Stomach (tissue), 4 donors: Measurements from ENCODE around the gene POT1.

ENCODE experiments used
- EP300 ChIP-seq: sonication (generic); formaldehyde crosslinking; IDR thresholded peaks from one replicate; pipeline ENCODE4 v1.6.1; 2017; ENCODE audit warnings: antibody characterized with exemption
- POLR2A ChIP-seq, 4 donors: fragments of 450-650 bp; IDR thresholded peaks; one replicate each; pipeline ENCODE4 v1.6.1; 2016; ENCODE audit warnings: antibody characterized with exemption in 4 of 4, control low read depth in 2 of 4, mild to moderate bottlenecking in 1 of 4, moderate library complexity in 1 of 4
- POLR2AphosphoS5 ChIP-seq, 3 donors: sonication (generic); formaldehyde crosslinking; IDR thresholded peaks; one replicate each; pipeline ENCODE4 v1.6.1; 2016; ENCODE audit warnings: antibody characterized with exemption in 3 of 3
- TF ChIP-seq, protein P1 (sequence below), 7 experiments: fragments of 450-650 bp in 4 of 7; fragments of 200-600 bp in 3 of 7; sonication (generic) in 3 of 7; IDR thresholded peaks; one replicate each; pipeline ENCODE4 v1.5.1; 2016 to 2019; ENCODE audit warnings: antibody characterized with exemption in 7 of 7, control low read depth in 2 of 7, mild to moderate bottlenecking in 1 of 7

DNA sequence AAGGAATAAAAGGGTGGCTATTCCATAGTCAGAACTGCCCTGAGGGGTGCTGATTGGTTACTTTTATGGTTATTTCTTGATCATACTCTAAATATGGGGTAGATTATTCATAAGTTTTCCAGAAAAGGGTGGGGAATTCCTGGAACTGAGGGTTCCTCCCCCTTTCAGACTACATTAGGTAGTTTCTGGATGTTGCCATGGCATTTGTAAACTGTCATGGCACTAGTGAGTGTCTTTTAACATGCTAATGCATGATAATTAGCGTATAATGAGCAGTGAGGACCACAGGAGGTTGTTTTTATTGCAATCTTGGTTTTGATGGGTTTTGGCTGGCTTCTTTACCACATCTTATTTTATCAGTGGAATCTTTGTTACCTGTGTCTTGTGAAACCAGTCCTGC lies 26.5 kb upstream of the POT1 start:
- TF ChIP-seq, protein P1, sequence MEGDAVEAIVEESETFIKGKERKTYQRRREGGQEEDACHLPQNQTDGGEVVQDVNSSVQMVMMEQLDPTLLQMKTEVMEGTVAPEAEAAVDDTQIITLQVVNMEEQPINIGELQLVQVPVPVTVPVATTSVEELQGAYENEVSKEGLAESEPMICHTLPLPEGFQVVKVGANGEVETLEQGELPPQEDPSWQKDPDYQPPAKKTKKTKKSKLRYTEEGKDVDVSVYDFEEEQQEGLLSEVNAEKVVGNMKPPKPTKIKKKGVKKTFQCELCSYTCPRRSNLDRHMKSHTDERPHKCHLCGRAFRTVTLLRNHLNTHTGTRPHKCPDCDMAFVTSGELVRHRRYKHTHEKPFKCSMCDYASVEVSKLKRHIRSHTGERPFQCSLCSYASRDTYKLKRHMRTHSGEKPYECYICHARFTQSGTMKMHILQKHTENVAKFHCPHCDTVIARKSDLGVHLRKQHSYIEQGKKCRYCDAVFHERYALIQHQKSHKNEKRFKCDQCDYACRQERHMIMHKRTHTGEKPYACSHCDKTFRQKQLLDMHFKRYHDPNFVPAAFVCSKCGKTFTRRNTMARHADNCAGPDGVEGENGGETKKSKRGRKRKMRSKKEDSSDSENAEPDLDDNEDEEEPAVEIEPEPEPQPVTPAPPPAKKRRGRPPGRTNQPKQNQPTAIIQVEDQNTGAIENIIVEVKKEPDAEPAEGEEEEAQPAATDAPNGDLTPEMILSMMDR (IDR thresholded peaks at IDR 0.05): no peak
- TF ChIP-seq POLR2A (IDR thresholded peaks at IDR 0.05) (no peak), EP300 (no peak), POLR2AphosphoS5 (IDR thresholded peaks at IDR 0.05) (no peak)
